Panc1 (cell line): Measurements from ENCODE around the gene OLFML2B.

Experiments used
- TCF7L2 ChIP-seq: IDR thresholded peaks from 2 replicates; pipeline ENCODE4 v1.6.1; 2011; ENCODE audit warnings: mild to moderate bottlenecking, low read depth, low read length, inconsistent platforms
- TF ChIP-seq, protein P1 (sequence below): fragments of 450-650 bp; IDR thresholded peaks from 2 replicates; pipeline ENCODE4 v1.5.1; 2017; ENCODE audit warnings: mild to moderate bottlenecking

DNA sequence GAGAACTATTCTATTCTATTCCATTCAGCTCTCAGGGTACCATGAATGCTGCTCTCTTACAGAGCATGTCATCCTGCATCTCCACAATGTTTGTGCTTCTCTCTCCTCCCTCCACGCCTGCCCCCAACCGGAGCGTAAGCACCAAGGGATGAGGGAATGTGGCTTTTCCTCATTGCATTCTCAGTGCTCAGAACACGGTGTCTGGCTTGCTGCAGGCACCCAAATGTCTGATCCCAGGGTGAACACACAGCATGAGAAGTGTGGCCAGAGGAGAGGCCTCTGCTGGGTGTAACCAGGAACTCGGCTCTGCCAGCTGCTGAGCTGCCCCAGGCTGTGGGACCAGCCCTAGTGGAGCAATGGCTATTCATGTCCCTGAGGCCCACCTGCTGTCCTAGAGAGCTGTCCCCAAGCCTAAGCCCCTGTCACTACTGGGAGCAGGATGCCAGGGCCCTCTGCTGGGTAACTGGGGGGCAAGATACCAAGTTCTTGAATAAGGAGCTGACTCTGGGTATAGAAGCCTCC is 38.3 kb downstream of the OLFML2B start:
- TF ChIP-seq, protein P1, sequence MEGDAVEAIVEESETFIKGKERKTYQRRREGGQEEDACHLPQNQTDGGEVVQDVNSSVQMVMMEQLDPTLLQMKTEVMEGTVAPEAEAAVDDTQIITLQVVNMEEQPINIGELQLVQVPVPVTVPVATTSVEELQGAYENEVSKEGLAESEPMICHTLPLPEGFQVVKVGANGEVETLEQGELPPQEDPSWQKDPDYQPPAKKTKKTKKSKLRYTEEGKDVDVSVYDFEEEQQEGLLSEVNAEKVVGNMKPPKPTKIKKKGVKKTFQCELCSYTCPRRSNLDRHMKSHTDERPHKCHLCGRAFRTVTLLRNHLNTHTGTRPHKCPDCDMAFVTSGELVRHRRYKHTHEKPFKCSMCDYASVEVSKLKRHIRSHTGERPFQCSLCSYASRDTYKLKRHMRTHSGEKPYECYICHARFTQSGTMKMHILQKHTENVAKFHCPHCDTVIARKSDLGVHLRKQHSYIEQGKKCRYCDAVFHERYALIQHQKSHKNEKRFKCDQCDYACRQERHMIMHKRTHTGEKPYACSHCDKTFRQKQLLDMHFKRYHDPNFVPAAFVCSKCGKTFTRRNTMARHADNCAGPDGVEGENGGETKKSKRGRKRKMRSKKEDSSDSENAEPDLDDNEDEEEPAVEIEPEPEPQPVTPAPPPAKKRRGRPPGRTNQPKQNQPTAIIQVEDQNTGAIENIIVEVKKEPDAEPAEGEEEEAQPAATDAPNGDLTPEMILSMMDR, result no peak
- no peak for TF ChIP-seq TCF7L2
